ENCODE data around the gene DHX16.

DHX16 gene

GRCh38 chr6:30711758-30712380 lies 39.1 kb upstream of the DHX16 start:
- H3K4me3 ChIP-seq (ENCODE audit: low read length): no peak overlapping the region
- no peaks in the 10 kb centered on the region for H3K9me3 ChIP-seq (ENCODE audit: low read length)
- H3K4me1 ChIP-seq (ENCODE audit: insufficient read depth, low read length): peaks cover 5% of the 10 kb centered on the region
- H3K27me3 ChIP-seq (ENCODE audit: insufficient read depth, low read length): no peaks in the 10 kb centered on the region
- H3K36me3 ChIP-seq (ENCODE audit: insufficient read depth, low read length): peaks cover 69% of the 10 kb centered on the region
- H2AFZ ChIP-seq (ENCODE audit: low read depth, low read length): no peak overlapping the region

DNA sequence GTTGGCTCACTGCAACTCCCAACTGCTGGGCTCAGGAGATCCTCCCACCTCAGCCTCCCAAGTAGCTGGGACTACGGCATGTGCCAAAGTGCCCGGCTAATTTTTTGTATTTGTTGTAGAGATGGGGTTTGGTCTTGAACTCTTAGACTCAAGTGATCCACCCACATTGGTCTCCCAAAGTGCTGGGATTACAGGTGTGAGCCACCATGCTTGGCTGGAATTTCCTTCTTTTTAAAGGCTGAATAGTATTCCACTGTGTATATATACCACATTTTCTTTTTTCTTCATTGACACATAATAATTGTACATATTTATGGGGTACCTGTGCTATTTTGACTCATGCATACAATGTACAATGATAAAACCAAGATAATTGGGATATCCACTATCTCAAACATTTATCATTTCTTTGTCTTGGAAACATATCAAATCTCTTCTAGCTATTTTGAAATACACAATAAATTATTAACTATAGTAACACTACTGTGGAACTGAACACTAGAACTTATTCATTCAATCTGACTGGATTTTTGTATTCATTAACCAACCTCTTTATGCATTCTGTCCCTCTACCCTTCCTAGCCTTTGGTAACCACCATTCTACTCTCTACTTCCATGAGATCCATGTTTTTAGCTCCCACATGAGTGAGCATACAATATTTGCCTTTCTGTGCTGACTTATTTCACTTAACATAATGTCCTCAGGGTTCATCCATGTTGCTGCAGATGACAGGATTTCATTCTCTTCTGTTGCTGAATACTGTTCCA lies 36.5 kb upstream of the DHX16 start:
- Histone ChIP-seq H3K36me3 (ENCODE audit: insufficient read depth, low read length) (peaks cover 73% of the 10 kb centered on the region), H3K9me3 (ENCODE audit: low read length) (no peaks in the 10 kb centered on the region), H2AFZ (ENCODE audit: low read depth, low read length) (no peak overlapping the region), H3K4me3 (ENCODE audit: low read length) (no peak overlapping the region), H3K4me1 (ENCODE audit: insufficient read depth, low read length) (no peaks in the 10 kb centered on the region), H3K27me3 (ENCODE audit: insufficient read depth, low read length) (no peaks in the 10 kb centered on the region)

GRCh38 chr6:30707281-30707850 lies 34.6 kb upstream of the DHX16 start:
- Histone ChIP-seq H2AFZ (ENCODE audit: low read depth, low read length) (no peak overlapping the region), H3K36me3 (ENCODE audit: insufficient read depth, low read length) (peaks cover 71% of the 10 kb centered on the region), H3K9me3 (ENCODE audit: low read length) (no peaks in the 10 kb centered on the region), H3K4me3 (ENCODE audit: low read length) (no peak overlapping the region), H3K4me1 (ENCODE audit: insufficient read depth, low read length) (no peaks in the 10 kb centered on the region), H3K27me3 (ENCODE audit: insufficient read depth, low read length) (no peaks in the 10 kb centered on the region)

DNA sequence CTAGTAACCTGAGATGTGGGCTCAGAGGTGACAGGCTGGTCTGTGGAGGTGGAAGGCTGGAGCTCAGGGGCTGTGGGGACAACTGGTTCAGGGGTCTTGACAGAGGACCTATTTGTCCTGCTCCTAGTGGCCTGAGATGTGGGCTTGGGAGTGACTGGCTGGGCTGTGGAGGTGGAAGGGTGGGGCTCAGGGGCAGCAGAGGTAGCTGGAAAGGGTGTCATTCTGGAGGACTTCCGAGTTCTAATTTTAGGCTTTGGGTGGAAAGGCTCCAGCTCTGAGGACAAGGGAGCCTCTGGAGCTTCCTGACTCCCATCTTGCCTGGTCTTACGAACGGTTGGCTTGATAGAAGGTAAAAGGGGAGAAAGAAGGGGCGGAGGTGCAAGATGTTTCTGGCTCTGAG lies 32.8 kb upstream of the DHX16 start:
- no peaks in the 10 kb centered on the region for H3K27me3 ChIP-seq (ENCODE audit: insufficient read depth, low read length)
- no peaks in the 10 kb centered on the region for H3K9me3 ChIP-seq (ENCODE audit: low read length)
- H3K36me3 ChIP-seq (ENCODE audit: insufficient read depth, low read length): peaks cover 62% of the 10 kb centered on the region
- H3K4me1 ChIP-seq (ENCODE audit: insufficient read depth, low read length): no peaks in the 10 kb centered on the region
- no peak overlapping the region for H2AFZ ChIP-seq (ENCODE audit: low read depth, low read length)
- H3K4me3 ChIP-seq (ENCODE audit: low read length): no peak overlapping the region

GRCh38 chr6:30703821-30704220 lies 31.0 kb upstream of the DHX16 start:
- Histone ChIP-seq H2AFZ (ENCODE audit: low read depth, low read length) (no peak overlapping the region), H3K27me3 (ENCODE audit: insufficient read depth, low read length) (no peaks in the 10 kb centered on the region), H3K4me3 (ENCODE audit: low read length) (no peak overlapping the region), H3K4me1 (ENCODE audit: insufficient read depth, low read length) (no peaks in the 10 kb centered on the region), H3K36me3 (ENCODE audit: insufficient read depth, low read length) (peaks cover 64% of the 10 kb centered on the region), H3K9me3 (ENCODE audit: low read length) (no peaks in the 10 kb centered on the region)

DNA sequence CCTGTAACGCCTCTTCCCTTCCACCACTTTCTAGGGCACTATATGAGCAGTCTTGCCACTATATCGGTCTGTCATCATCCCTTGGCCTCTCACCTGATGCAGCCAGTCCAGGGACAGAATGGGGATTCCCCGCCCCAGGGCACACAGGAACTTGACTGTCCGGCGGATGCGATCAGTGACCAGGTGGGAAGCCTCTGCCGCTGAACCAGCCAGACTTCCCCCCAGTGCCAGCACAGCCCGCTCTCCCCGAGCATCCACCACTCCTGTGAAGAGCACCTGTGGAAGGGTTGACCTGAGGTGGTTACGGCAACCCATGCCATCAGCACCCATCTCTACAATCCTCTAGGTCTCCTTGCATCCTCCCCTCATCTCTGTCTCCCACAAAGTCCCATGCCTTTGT lies 30.2 kb upstream of the DHX16 start:
- H2AFZ ChIP-seq (ENCODE audit: low read depth, low read length): no peak overlapping the region

GRCh38 chr6:30700340-30700739 lies 27.5 kb upstream of the DHX16 start:
- no peaks in the 10 kb centered on the region for H3K9me3 ChIP-seq (ENCODE audit: low read length)
- no peak overlapping the region for H3K4me3 ChIP-seq (ENCODE audit: low read length)
- no peaks in the 10 kb centered on the region for H3K4me1 ChIP-seq (ENCODE audit: insufficient read depth, low read length)
- H3K36me3 ChIP-seq (ENCODE audit: insufficient read depth, low read length): peaks cover 42% of the 10 kb centered on the region
- H2AFZ ChIP-seq (ENCODE audit: low read depth, low read length): no peak overlapping the region
- H3K27me3 ChIP-seq (ENCODE audit: insufficient read depth, low read length): no peaks in the 10 kb centered on the region

More for the DNA sequence above, 30.2 kb upstream of the DHX16 start:
- Histone ChIP-seq H3K9me3 (ENCODE audit: low read length) (no peaks in the 10 kb centered on the region), H3K36me3 (ENCODE audit: insufficient read depth, low read length) (peaks cover 59% of the 10 kb centered on the region), H3K4me3 (ENCODE audit: low read length) (no peak overlapping the region), H3K4me1 (ENCODE audit: insufficient read depth, low read length) (no peaks in the 10 kb centered on the region), H3K27me3 (ENCODE audit: insufficient read depth, low read length) (no peaks in the 10 kb centered on the region)

DNA sequence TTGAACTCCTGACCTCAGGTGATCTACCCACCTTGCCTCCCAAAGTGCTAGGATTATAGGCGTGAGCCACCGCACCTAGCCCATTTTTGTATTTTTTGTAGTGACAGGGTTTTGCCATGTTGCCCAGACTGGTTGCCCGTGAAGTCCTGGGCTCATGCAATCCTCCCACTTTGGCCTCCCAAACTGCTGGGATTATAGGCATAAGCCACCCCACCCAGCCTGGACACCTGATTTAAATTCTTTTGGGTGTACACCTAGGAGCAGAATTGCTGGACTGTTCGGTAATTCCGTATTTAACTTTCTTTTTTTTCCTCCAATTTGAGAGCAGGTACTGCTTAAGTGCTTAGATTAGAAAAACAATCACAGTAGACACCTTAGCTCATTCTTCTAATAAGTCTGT lies 23.6 kb upstream of the DHX16 start:
- H2AFZ ChIP-seq (ENCODE audit: low read depth, low read length): no peak overlapping the region
- H3K36me3 ChIP-seq (ENCODE audit: insufficient read depth, low read length): peaks cover 16% of the 10 kb centered on the region

GRCh38 chr6:30691208-30691847 lies 18.5 kb upstream of the DHX16 start:
- Histone ChIP-seq H2AFZ (ENCODE audit: low read depth, low read length) (peak overlapping the region; percentile 46), H3K27me3 (ENCODE audit: insufficient read depth, low read length) (no peaks in the 10 kb centered on the region), H3K4me3 (ENCODE audit: low read length) (peak overlapping the region; percentile 53), H3K4me1 (ENCODE audit: insufficient read depth, low read length) (peaks cover 36% of the 10 kb centered on the region), H3K9me3 (ENCODE audit: low read length) (no peaks in the 10 kb centered on the region), H3K36me3 (ENCODE audit: insufficient read depth, low read length) (no peaks in the 10 kb centered on the region)

More for the DNA sequence above, 23.6 kb upstream of the DHX16 start:
- H3K4me3 ChIP-seq (ENCODE audit: low read length): no peak overlapping the region
- H3K9me3 ChIP-seq (ENCODE audit: low read length): no peaks in the 10 kb centered on the region
- peaks cover 3% of the 10 kb centered on the region for H3K4me1 ChIP-seq (ENCODE audit: insufficient read depth, low read length)
- no peaks in the 10 kb centered on the region for H3K27me3 ChIP-seq (ENCODE audit: insufficient read depth, low read length)

GRCh38 chr6:30690403-30691207 lies 17.8 kb upstream of the DHX16 start, which contains the start of gene NRM:
NRM (minus strand) TSS chr6:30690984; CDS start chr6:30690974, 10 bp downstream.
- Histone ChIP-seq H3K4me1 (ENCODE audit: insufficient read depth, low read length) (peaks cover 43% of the 10 kb centered on the region), H3K27me3 (ENCODE audit: insufficient read depth, low read length) (no peaks in the 10 kb centered on the region), H3K36me3 (ENCODE audit: insufficient read depth, low read length) (no peaks in the 10 kb centered on the region), H3K9me3 (ENCODE audit: low read length) (no peaks in the 10 kb centered on the region), H3K4me3 (ENCODE audit: low read length) (peak within 1 kb of the TSS; percentile 53), H2AFZ (ENCODE audit: low read depth, low read length) (peak within 1 kb of the TSS; percentile 46)

- Histone ChIP-seq H3K36me3 (ENCODE audit: insufficient read depth, low read length) (no peaks in the 10 kb centered on the region), H3K27me3 (ENCODE audit: insufficient read depth, low read length) (no peaks in the 10 kb centered on the region), H3K4me1 (ENCODE audit: insufficient read depth, low read length) (peaks cover 49% of the 10 kb centered on the region), H2AFZ (ENCODE audit: low read depth, low read length) (no peak overlapping the region), H3K4me3 (ENCODE audit: low read length) (peak overlapping the region; percentile 53), H3K9me3 (ENCODE audit: low read length) (no peaks in the 10 kb centered on the region)
Observed at GRCh38 chr6:30689985-30690384, 17.2 kb upstream of the DHX16 start.

GRCh38 chr6:30689022-30689865 lies 16.4 kb upstream of the DHX16 start:
- Histone ChIP-seq H3K27me3 (ENCODE audit: insufficient read depth, low read length) (no peaks in the 10 kb centered on the region), H3K36me3 (ENCODE audit: insufficient read depth, low read length) (no peaks in the 10 kb centered on the region), H3K9me3 (ENCODE audit: low read length) (no peaks in the 10 kb centered on the region), H3K4me3 (ENCODE audit: low read length) (peak overlapping the region; percentile 53), H2AFZ (ENCODE audit: low read depth, low read length) (no peak overlapping the region), H3K4me1 (ENCODE audit: insufficient read depth, low read length) (peaks cover 55% of the 10 kb centered on the region)

All from neuron (in vitro differentiated cells).